ENCODE data around the gene DDX51. TPM values are rescaled to one million over a fixed set of nuclear protein-coding genes. Genes with fewer than 3 reads are reported as not detected.

DDX51 gene
- total and polyA plus RNA-seq, 2 donors (not counting 1 experiment from before 2014, with no cell fraction given): 46.3 to 60.8 TPM

DNA sequence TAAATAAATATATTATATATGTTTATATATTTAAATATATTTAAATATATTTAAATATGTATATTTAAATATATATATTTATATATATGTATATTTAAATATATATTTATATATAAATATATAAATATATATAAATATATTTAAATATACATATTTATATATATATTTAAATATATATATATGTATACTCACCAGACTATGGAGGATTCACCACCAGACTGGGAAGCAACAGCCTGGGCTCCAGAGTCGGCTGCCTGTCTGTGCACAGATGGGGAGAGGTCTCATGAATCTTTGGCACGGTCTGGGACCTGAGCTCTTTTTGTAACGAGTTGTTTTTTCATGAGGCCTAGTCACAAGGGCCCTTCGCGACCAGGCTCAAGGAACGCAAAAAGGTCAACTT, 21.5 kb upstream of the DDX51 start:
- H3K27ac Mint-ChIP-seq: no peak overlapping the region
- no peak overlapping the region for H3K9ac ChIP-seq (ENCODE audit: low read length)
- no peak overlapping the region for H3K4me3 Mint-ChIP-seq
- no peaks in the 10 kb centered on the region for H3K9me3 Mint-ChIP-seq (ENCODE audit: insufficient read depth)
- no peak for ATAC-seq (ENCODE audit: low read depth)
- no peaks in the 10 kb centered on the region for H3K4me1 Mint-ChIP-seq
- peaks cover 3% of the 10 kb centered on the region for H3K27me3 Mint-ChIP-seq
- no peak overlapping the region for H3K4me3 ChIP-seq (ENCODE audit: control extremely low read depth in 1 of 5, extremely low read depth in 1 of 5, insufficient read depth in 1 of 5, low read depth in 2 of 5, low read length in 4 of 5)
- no peak for TF ChIP-seq EZH2 (IDR thresholded peaks at IDR 0.05; ENCODE audit: borderline replicate concordance, insufficient read depth, low read depth, low read length, poor library complexity, severe bottlenecking)
- TF ChIP-seq CTCF (IDR thresholded peaks at IDR 0.05): no peak
- intact Hi-C loops (cut with micrococcal nuclease): no loop called here
- no peaks in the 10 kb centered on the region for H3K79me2 ChIP-seq (ENCODE audit: control insufficient read depth, insufficient read depth, low read length)
- WGBS (ENCODE audit: insufficient coverage): 94% methylated on average over 6 of the region's 6 CpGs
- H3K4me1 ChIP-seq (ENCODE audit: control insufficient read depth in 2 of 2, insufficient read depth in 2 of 2, low read length in 2 of 2): no peaks in the 10 kb centered on the region
- H3K27ac ChIP-seq (ENCODE audit: low read length in 2 of 2): no peak overlapping the region
- ChIA-PET POLR2A (no interaction called here), CTCF (no interaction called here)
- peaks cover 0 to 11% (median 0%) of the 10 kb centered on the region in 4 experiments for H3K27me3 ChIP-seq (replicated peaks in 1 of 4; ENCODE audit: control extremely low read depth in 1 of 4, control insufficient read depth in 3 of 4, insufficient read depth in 4 of 4, low read length in 3 of 4)
- H4K20me1 ChIP-seq (ENCODE audit: control insufficient read depth, insufficient read depth, low read length, poor library complexity, severe bottlenecking): no peaks in the 10 kb centered on the region
- H2AFZ ChIP-seq (ENCODE audit: insufficient read depth, low read depth, low read length, poor library complexity, severe bottlenecking): no peak overlapping the region
- H3K4me2 ChIP-seq (replicated peaks; ENCODE audit: low read depth, low read length, poor library complexity, severe bottlenecking): no peak overlapping the region
- peaks cover 0 to 20% (median 0%) of the 10 kb centered on the region in 3 donors for H3K9me3 ChIP-seq (ENCODE audit: control extremely low read depth in 1 of 3, control insufficient read depth in 2 of 3, insufficient read depth in 1 of 3, low read length in 2 of 3)
- DNase-seq: no peak
- no peaks in the 10 kb centered on the region for H3K36me3 ChIP-seq (replicated peaks in 1 of 2; ENCODE audit: control extremely low read depth in 1 of 2, control insufficient read depth in 1 of 2, extremely low read depth in 1 of 2, insufficient read depth in 2 of 2, low read length in 1 of 2)

DNA sequence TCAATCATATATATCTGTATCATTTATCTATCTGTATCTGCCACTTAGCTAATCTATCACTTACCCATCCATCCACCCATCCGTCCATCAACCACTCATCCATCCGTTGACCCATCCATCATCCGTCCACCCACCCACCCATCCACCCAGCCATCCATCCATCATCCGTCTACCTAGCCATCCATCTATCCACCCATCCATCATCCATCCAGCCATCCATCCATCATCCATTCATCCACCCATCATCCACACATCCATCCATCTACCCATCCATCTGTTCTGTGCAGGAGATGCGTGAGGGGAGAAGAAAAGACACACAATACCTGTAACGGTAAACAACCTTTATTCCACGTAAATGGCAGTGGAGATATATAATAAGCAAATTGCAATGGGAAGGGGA, 20.3 kb upstream of the DDX51 start:
- Histone ChIP-seq H3K27ac (ENCODE audit: low read length in 2 of 2) (no peak overlapping the region), H3K4me2 (replicated peaks; ENCODE audit: low read depth, low read length, poor library complexity, severe bottlenecking) (no peak overlapping the region), H3K79me2 (ENCODE audit: control insufficient read depth, insufficient read depth, low read length) (no peaks in the 10 kb centered on the region), H3K4me3 (ENCODE audit: control extremely low read depth in 1 of 5, extremely low read depth in 1 of 5, insufficient read depth in 1 of 5, low read depth in 2 of 5, low read length in 4 of 5) (no peak overlapping the region), H3K27me3 (replicated peaks in 1 of 4; ENCODE audit: control extremely low read depth in 1 of 4, control insufficient read depth in 3 of 4, insufficient read depth in 4 of 4, low read length in 3 of 4) (peaks cover 0 to 7% (median 0%) of the 10 kb centered on the region in 4 experiments), H3K36me3 (replicated peaks in 1 of 2; ENCODE audit: control extremely low read depth in 1 of 2, control insufficient read depth in 1 of 2, extremely low read depth in 1 of 2, insufficient read depth in 2 of 2, low read length in 1 of 2) (no peaks in the 10 kb centered on the region), H3K4me1 (ENCODE audit: control insufficient read depth in 2 of 2, insufficient read depth in 2 of 2, low read length in 2 of 2) (no peaks in the 10 kb centered on the region), H3K9ac (ENCODE audit: low read length) (no peak overlapping the region), H4K20me1 (ENCODE audit: control insufficient read depth, insufficient read depth, low read length, poor library complexity, severe bottlenecking) (no peaks in the 10 kb centered on the region), H2AFZ (ENCODE audit: insufficient read depth, low read depth, low read length, poor library complexity, severe bottlenecking) (no peak overlapping the region), H3K9me3 (ENCODE audit: control extremely low read depth in 1 of 3, control insufficient read depth in 2 of 3, insufficient read depth in 1 of 3, low read length in 2 of 3) (peaks cover 0 to 20% (median 0%) of the 10 kb centered on the region in 3 donors)
- WGBS (ENCODE audit: insufficient coverage): 98% methylated on average over 4 of the region's 7 CpGs
- CTCF ChIA-PET: interaction anchor here (2.9 kb wide), 1 partner anchor 10 kb away, joined by 7 read pairs; no protein-coding TSS in a partner anchor
- H3K27ac Mint-ChIP-seq: no peak overlapping the region
- no peak overlapping the region for H3K4me3 Mint-ChIP-seq
- DNase-seq: no peak
- no peaks in the 10 kb centered on the region for H3K4me1 Mint-ChIP-seq
- H3K9me3 Mint-ChIP-seq (ENCODE audit: insufficient read depth): no peaks in the 10 kb centered on the region
- TF ChIP-seq EZH2 (IDR thresholded peaks at IDR 0.05; ENCODE audit: borderline replicate concordance, insufficient read depth, low read depth, low read length, poor library complexity, severe bottlenecking) (no peak), CTCF (IDR thresholded peaks at IDR 0.05) (no peak)
- no peaks in the 10 kb centered on the region for H3K27me3 Mint-ChIP-seq
- intact Hi-C loops (cut with micrococcal nuclease): no loop called here
- POLR2A ChIA-PET: no interaction called here
- no peak for ATAC-seq (ENCODE audit: low read depth)

Data from B cell (primary cell).